Endodermal cell (in vitro differentiated cells): ENCODE results near the gene TRAIP. TPM values are rescaled to one million over a fixed set of nuclear protein-coding genes. Genes with fewer than 3 reads are reported as not detected.

ENCODE experiments used
- DNase-seq: peaks from one replicate; pipeline ENCODE4 v3.0.0-alpha.2; 2017
- H3K27ac ChIP-seq: 2 replicates; pipeline ENCODE4 v1.5.1; 2013; ENCODE audit warnings: mild to moderate bottlenecking, low read depth, low read length, moderate library complexity
- H3K27me3 ChIP-seq: 2 replicates; pipeline ENCODE4 v1.6.1; 2013; ENCODE audit warnings: mild to moderate bottlenecking, low read length, moderate library complexity; ENCODE audit not compliant: insufficient read depth, control insufficient read depth, poor library complexity, severe bottlenecking
- H3K36me3 ChIP-seq: 2 replicates; pipeline ENCODE4 v1.7.0; 2013; ENCODE audit warnings: mild to moderate bottlenecking, low read length, moderate library complexity; ENCODE audit not compliant: control insufficient read depth, insufficient read depth
- H3K4me1 ChIP-seq: one replicate; pipeline ENCODE4 v1.7.0; 2013; ENCODE audit warnings: low read length; ENCODE audit not compliant: control insufficient read depth, insufficient read depth
- H3K4me3 ChIP-seq: 2 replicates; pipeline ENCODE4 v1.5.1; 2013; ENCODE audit warnings: mild to moderate bottlenecking, low read length, moderate library complexity
- H3K9ac ChIP-seq: 2 replicates; pipeline ENCODE4 v1.6.1; 2013; ENCODE audit warnings: mild to moderate bottlenecking, low read length, moderate library complexity; ENCODE audit not compliant: poor library complexity, severe bottlenecking; ENCODE audit errors: extremely low read depth
- H3K9me3 ChIP-seq: 2 replicates; pipeline ENCODE4 v1.6.1; 2013; ENCODE audit warnings: mild to moderate bottlenecking, low read length, moderate library complexity; ENCODE audit not compliant: control insufficient read depth
- H3K27ac Mint-ChIP-seq: 2 replicates; pipeline ENCODE4 v1.8.0; 2020; ENCODE audit warnings: mixed read lengths
- H3K27me3 Mint-ChIP-seq: 2 replicates; pipeline ENCODE4 v1.8.0; 2021; ENCODE audit warnings: mild to moderate bottlenecking, mixed read lengths; ENCODE audit not compliant: insufficient read depth
- H3K36me3 Mint-ChIP-seq: 2 replicates; pipeline ENCODE4 v1.8.0; 2020; ENCODE audit warnings: low read depth, mixed read lengths
- H3K4me1 Mint-ChIP-seq: 2 replicates; pipeline ENCODE4 v1.8.0; 2020; ENCODE audit warnings: mixed read lengths
- H3K4me3 Mint-ChIP-seq: 2 replicates; pipeline ENCODE4 v1.8.0; 2020; ENCODE audit warnings: mild to moderate bottlenecking, moderate library complexity, mixed read lengths
- H3K9me3 Mint-ChIP-seq: 2 replicates; pipeline ENCODE4 v1.8.0; 2020; ENCODE audit warnings: mild to moderate bottlenecking, mixed read lengths
- WGBS, 2 experiments: methylation state at CpG; one replicate each; pipeline versions ENCODE4 v1.1.5 to v1.1.7; 2013; ENCODE audit warnings: missing lambda C conversion rate in 2 of 2, mixed read lengths in 1 of 2; ENCODE audit not compliant: insufficient coverage in 1 of 2, insufficient read length in 1 of 2; 5-methylcytosine and 5-hydroxymethylcytosine counted together
- microRNA-seq: library from miRNA; unstranded; fragments of <30 nt; microRNA quantifications from one replicate; pipeline ENCODE4 v1.2.0, GENCODE V29; 2020; ENCODE audit warnings: borderline microRNAs expressed
- total RNA-seq, 2 donors: library from RNA; stranded (reverse); fragmentation: NEBNext Ultra II Directional in 1 of 2; extraction: Animal tissue kit (Norgen Biotek cat#: 25700) in 1 of 2; gene quantifications; 2 replicates in 1 of 2; 3 replicates in 1 of 2; pipeline ENCODE4 v1.2.1, GENCODE V29; 2021
- TF ChIP-seq, protein P1 (sequence below): fragments of 200-600 bp; sonication (generic); conservative IDR thresholded peaks from 2 replicates; pipeline ENCODE4 v1.5.0; 2021; ENCODE audit warnings: antibody characterized with exemption, mild to moderate bottlenecking

The TRAIP gene
- total RNA-seq, 2 donors from 2014 or later = 22.3 to 32.8 TPM

DNA sequence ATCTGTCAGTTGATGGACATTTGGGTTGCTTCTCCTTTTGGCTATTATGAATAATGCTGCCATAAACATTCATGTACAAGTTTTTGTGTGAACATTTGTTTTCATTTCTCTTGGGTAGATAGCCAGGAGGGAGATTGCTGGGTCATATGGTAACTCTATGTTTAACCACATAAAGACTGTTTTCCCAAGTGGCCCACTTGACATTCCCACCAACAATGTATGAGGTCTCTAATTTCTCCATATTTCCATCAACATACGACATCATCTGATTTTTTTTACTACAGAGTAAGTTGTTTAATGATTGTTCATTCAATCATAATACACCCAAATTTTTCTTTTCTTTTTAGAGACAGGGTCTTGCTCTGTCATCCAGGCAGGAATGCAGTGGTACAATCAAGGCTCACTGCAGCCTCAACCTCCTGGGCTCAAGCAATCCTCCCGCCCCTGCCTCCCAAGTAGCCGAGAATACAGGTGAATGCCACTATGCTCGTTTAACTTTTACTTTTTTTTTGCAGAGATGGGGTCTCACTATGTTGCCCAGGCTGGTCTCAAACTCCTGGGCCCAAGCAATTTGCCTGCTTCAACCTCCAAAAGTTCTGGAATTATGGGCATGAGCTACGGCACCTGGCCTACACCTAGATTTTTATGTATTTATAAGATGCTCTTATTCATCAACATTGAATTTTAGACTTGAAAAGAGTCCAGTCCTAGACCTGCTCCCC is 76.8 kb downstream of the TRAIP start:
- H3K27ac Mint-ChIP-seq = no peak overlapping the region
- peaks cover 43% of the 10 kb centered on the region for H3K36me3 Mint-ChIP-seq
- WGBS, 2 experiments = 83 to 96% methylated on average over 3 to 5 of the region's 5 CpGs
- TF ChIP-seq, protein P1, sequence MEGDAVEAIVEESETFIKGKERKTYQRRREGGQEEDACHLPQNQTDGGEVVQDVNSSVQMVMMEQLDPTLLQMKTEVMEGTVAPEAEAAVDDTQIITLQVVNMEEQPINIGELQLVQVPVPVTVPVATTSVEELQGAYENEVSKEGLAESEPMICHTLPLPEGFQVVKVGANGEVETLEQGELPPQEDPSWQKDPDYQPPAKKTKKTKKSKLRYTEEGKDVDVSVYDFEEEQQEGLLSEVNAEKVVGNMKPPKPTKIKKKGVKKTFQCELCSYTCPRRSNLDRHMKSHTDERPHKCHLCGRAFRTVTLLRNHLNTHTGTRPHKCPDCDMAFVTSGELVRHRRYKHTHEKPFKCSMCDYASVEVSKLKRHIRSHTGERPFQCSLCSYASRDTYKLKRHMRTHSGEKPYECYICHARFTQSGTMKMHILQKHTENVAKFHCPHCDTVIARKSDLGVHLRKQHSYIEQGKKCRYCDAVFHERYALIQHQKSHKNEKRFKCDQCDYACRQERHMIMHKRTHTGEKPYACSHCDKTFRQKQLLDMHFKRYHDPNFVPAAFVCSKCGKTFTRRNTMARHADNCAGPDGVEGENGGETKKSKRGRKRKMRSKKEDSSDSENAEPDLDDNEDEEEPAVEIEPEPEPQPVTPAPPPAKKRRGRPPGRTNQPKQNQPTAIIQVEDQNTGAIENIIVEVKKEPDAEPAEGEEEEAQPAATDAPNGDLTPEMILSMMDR = no peak
- no peak for DNase-seq
- H3K4me3 Mint-ChIP-seq = no peak overlapping the region
- no peaks in the 10 kb centered on the region for H3K9me3 Mint-ChIP-seq
- Histone ChIP-seq H3K9ac (no peak overlapping the region), H3K27me3 (no peaks in the 10 kb centered on the region), H3K27ac (no peak overlapping the region), H3K36me3 (peaks cover 60% of the 10 kb centered on the region), H3K4me1 (no peaks in the 10 kb centered on the region), H3K4me3 (no peak overlapping the region), H3K9me3 (no peaks in the 10 kb centered on the region)
- no peaks in the 10 kb centered on the region for H3K27me3 Mint-ChIP-seq
- peaks cover 3% of the 10 kb centered on the region for H3K4me1 Mint-ChIP-seq

Small RNA genes lying within 50 kb of the gene (microRNA-seq; reads per million reads assigned to microRNA genes)
- not detected for gene MIR5193

Other genes with a start within 250 kb of the TRAIP start
- 100 to 1,000 TPM; 188 to 216 TPM for gene APEH, start 182.2 kb downstream of the TRAIP start, total RNA-seq
- 10 to 100 TPM; 30.8 to 35.5 TPM for gene MST1, start 167.1 kb downstream of the TRAIP start, total RNA-seq
- gene RNF123, start 167.0 kb downstream of the TRAIP start, total RNA-seq = 10 to 100 TPM; 47.3 to 47.6 TPM
- gene AMIGO3, start 136.9 kb downstream of the TRAIP start, total RNA-seq = 1 to 10 TPM; 1.4 to 3.0 TPM
- 10 to 100 TPM; 35.5 to 38.2 TPM for gene GMPPB, start 132.6 kb downstream of the TRAIP start, total RNA-seq
- 10 to 100 TPM; 45.8 to 49.8 TPM for gene IP6K1, start 70.0 kb downstream of the TRAIP start, total RNA-seq
- gene CDHR4, start 56.7 kb downstream of the TRAIP start, total RNA-seq = not detected
- not detected for gene INKA1, start 53.3 kb downstream of the TRAIP start, total RNA-seq
- gene UBA7, start 42.6 kb downstream of the TRAIP start, total RNA-seq = 1 to 10 TPM; 1.0 to 3.4 TPM
- gene CAMKV, start 13.3 kb upstream of the TRAIP start, total RNA-seq = 1 to 10 TPM in 1 of 2 donors, under 1 TPM in 1; 0.75 to 7.1 TPM
- 10 to 100 TPM in 1 of 2 donors, 1 to 10 TPM in 1; 6.8 to 11.2 TPM for gene MST1R, start 47.3 kb upstream of the TRAIP start, total RNA-seq
- 1 to 10 TPM; 4.1 to 6.2 TPM for gene MON1A, start 73.2 kb upstream of the TRAIP start, total RNA-seq
- gene RBM6, start 83.6 kb upstream of the TRAIP start, total RNA-seq = 100 to 1,000 TPM; 116 to 168 TPM
- gene RBM5, start 232.4 kb upstream of the TRAIP start, total RNA-seq = 100 to 1,000 TPM; 153 to 166 TPM